HK-2 (cell line): ENCODE data around the gene ARHGEF28.
A peak's percentile ranks its signal among the peaks of the same experiment; 100 is the strongest.

ENCODE experiments used
- DNase-seq: peaks from one replicate; pipeline ENCODE4 v3.0.0-alpha.2; 2018; ENCODE audit not compliant: unreplicated experiment

Gene ARHGEF28, protein sequence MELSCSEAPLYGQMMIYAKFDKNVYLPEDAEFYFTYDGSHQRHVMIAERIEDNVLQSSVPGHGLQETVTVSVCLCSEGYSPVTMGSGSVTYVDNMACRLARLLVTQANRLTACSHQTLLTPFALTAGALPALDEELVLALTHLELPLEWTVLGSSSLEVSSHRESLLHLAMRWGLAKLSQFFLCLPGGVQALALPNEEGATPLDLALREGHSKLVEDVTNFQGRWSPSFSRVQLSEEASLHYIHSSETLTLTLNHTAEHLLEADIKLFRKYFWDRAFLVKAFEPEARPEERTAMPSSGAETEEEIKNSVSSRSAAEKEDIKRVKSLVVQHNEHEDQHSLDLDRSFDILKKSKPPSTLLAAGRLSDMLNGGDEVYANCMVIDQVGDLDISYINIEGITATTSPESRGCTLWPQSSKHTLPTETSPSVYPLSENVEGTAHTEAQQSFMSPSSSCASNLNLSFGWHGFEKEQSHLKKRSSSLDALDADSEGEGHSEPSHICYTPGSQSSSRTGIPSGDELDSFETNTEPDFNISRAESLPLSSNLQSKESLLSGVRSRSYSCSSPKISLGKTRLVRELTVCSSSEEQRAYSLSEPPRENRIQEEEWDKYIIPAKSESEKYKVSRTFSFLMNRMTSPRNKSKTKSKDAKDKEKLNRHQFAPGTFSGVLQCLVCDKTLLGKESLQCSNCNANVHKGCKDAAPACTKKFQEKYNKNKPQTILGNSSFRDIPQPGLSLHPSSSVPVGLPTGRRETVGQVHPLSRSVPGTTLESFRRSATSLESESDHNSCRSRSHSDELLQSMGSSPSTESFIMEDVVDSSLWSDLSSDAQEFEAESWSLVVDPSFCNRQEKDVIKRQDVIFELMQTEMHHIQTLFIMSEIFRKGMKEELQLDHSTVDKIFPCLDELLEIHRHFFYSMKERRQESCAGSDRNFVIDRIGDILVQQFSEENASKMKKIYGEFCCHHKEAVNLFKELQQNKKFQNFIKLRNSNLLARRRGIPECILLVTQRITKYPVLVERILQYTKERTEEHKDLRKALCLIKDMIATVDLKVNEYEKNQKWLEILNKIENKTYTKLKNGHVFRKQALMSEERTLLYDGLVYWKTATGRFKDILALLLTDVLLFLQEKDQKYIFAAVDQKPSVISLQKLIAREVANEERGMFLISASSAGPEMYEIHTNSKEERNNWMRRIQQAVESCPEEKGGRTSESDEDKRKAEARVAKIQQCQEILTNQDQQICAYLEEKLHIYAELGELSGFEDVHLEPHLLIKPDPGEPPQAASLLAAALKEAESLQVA (N-terminal part only)

DNA sequence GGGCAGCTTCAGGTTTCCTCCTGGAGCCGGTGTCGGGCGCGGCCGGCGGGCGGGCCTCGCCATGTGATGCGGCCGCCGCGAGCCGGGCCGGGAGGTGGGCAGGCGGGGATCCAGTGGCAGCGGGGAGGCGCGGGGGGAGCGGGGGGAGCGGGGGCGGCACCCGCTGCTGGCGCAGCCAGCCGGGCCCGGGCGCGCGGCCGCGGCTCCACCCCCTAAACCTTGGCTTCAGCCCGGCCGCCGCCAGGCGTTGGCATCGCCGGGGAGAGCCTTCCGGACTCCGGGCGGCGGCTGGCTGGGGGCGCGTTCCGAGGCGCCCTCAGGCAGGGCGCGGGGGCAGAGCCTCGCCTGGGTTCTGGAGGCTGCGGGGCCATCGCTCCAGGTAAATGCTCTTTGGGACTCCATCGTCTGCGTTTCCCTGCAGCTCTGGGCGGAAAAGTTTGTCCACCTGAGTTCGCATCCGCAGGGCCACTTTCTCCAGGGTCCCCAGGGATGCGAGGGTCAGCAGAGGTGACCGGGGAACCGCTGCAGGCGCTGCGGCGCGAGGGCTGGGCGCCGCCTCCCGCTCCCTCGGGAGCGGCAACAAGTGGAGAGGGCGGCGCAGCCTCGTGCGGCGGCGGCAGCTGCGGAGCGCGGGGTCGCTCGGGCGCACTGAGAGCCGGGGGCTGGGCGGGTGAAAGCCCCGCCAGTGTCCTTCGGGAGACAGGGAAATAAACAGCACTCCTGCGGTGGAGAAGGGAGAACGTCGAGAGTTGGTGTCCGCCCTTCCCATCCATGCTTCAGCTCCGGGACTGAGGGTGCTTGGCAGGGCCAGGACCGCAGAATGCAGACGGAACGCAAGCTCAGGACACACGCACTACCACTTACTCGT, at the start of gene ARHGEF28:
Gene ARHGEF28 (plus strand): TSS at position 253 of the 868 bp plus-strand sequence. CDS start 58,656 bp downstream, outside the sequence.
- peak; percentile 76 for DNase-seq

GRCh38 chr5:73582285-73583145, 43.5 kb upstream of the ARHGEF28 start:
- DNase-seq = no peak

GRCh38 chr5:73587923-73588322, 38.1 kb upstream of the ARHGEF28 start:
- no peak for DNase-seq

- peak; percentile 13 for DNase-seq
Measured at GRCh38 chr5:73591102-73591695, 34.8 kb upstream of the ARHGEF28 start.

GRCh38 chr5:73591698-73592501, 34.1 kb upstream of the ARHGEF28 start:
- DNase-seq = peak; percentile 36

DNA sequence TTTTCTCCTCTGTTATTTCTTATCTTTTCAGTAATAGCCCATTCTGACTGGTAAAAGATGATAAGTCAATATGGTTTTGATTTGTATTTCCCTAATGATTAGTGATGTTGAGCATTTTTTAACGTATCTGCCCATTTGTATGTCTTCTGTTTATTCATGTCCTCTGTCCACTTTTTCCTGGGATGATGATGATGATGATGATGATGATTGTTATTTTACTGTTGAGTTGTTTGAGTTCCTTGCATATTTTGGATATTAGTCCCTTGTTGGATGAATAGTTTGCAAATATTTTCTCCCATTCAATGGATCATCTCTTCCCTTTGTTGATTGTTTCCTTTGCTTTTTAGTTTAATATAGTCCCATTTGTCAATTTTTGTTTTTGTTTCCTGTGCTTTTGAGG, 33.4 kb upstream of the ARHGEF28 start:
- no peak for DNase-seq

DNA sequence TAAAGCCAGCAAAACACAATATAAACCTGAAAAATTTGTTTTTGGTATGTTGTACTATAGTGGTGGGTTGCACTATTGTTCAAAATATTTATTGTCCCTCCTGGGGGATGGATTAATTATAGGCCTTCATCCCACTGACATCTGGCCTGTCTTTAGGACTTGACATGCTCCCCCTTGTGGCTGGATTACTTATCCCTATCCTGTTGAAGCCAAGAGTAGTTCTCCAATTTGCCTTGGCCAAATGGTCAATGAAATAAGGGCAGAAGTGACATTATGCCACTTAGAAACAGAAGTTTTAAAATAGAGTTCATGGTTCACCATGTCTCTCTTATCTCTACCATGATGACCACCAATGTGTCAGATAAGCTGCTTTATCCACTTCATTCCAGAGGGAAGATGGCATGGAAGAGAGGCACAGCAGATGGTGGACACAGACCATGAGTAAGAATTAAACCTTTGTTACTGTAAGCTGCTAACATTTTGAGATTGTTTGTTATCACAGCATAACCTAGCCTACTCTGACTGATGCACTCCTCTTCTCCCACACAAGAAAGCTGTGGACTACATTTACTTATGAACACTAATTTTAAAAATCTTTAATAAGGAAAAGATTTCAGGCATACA, 29.2 kb upstream of the ARHGEF28 start:
- no peak for DNase-seq

GRCh38 chr5:73599380-73599779, 26.6 kb upstream of the ARHGEF28 start:
- DNase-seq = no peak

DNA sequence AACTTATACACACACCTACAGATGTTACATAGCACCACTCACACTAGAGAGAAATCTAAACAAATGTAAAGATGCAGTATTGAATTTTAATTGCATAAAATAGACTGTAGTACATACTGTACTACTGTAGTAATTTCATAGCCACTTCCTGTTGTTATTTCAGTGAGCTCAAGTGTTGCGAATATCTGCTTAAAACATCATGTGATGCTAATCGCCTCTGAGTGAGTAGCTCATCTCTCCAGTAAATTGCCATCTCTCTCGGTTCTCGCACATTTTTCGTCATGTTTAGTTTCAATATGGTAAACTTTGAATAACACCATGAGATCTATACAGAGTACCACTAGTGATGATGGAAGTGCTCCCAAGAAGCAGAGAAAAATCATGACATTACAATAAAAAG, 22.0 kb upstream of the ARHGEF28 start:
- no peak for DNase-seq

DNA sequence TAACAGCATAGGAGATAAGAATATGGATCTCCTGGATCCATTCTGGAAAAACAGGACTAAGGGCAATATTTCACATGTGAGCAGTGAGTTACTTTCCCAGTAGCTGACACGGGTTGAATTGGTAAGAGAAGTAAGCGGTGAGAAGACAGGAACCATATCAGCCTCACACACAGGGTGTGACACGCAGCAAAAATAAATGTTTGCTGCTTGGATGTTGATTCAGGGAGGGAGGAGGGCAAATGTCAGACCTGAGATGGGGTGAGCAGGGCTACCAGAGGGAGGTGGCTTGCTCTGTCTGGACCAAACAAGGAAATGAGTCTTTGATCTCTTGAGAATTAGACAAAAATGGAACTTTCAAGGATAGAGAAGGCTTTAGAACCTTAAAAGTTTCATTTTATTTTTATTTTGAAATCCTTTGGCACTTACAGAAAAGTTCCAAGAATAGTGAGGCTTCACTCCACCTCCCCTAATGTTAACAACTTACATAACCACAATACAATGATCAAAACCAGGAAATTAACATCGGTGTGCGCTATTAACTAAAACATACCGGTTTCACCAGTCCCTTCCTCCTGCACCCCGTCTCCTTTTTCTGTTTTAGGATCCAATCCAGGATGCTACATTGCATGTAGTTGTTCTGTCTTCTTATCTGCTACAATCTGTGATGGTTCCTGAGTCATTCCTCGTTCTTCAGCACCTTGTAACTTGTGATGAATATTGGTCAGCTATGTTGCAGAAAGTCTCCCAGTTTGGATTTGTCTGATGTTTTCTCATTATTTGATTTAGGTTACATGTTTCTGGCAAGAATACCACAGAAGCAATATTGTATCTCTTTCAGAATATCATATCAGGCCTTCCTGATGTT, 20.5 kb upstream of the ARHGEF28 start:
- DNase-seq = no peak

DNA sequence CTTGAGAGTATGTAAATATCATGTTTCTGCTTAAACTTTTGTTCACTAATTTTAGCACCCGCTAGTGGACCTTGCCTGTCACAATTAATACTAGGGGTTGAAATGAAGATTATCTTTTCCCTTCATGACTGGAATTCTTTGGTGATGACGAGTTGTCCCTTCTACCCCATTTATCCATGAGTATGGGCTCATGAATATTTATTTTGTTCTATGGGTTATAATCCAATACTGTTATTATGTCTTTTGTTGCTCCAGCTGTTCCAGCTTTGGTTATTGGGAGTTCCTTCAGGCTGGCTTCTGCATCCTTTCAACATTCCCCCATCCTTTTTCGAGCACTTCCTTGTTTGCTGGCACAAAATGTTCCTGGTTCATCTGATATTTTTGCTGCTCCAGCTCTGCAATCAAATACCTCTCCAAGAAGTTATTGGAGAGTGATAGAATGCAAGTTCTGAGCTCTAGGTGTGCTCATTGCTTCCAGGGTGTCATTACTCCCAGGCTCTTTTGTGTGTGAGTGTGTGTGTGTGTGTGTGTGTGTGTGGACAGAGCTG, 19.7 kb upstream of the ARHGEF28 start:
- no peak for DNase-seq

DNA sequence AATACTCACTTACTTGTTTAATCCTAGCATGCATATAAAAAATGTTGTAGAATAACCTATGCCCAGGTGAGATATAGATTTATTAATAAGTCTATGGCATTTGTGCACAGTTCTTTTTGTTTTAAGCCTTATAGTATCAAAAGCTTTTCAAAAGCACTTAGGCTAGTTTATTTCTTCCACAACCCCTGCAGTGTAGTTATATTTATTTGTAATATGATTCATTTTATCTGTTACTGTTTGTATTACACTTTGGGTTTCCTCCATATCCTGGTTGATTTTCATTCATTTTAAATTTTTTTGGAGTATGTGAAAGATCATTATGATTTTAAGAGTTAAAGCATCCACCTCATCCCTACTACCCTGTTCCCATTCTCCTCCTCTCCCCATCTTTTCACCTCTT, 18.8 kb upstream of the ARHGEF28 start:
- DNase-seq = no peak

GRCh38 chr5:73612799-73613198, 13.2 kb upstream of the ARHGEF28 start:
- DNase-seq = no peak

- DNase-seq = peak; percentile 8
Measured at GRCh38 chr5:73615085-73615484, 10.9 kb upstream of the ARHGEF28 start.

GRCh38 chr5:73615947-73616346, 10.0 kb upstream of the ARHGEF28 start:
- no peak for DNase-seq

DNA sequence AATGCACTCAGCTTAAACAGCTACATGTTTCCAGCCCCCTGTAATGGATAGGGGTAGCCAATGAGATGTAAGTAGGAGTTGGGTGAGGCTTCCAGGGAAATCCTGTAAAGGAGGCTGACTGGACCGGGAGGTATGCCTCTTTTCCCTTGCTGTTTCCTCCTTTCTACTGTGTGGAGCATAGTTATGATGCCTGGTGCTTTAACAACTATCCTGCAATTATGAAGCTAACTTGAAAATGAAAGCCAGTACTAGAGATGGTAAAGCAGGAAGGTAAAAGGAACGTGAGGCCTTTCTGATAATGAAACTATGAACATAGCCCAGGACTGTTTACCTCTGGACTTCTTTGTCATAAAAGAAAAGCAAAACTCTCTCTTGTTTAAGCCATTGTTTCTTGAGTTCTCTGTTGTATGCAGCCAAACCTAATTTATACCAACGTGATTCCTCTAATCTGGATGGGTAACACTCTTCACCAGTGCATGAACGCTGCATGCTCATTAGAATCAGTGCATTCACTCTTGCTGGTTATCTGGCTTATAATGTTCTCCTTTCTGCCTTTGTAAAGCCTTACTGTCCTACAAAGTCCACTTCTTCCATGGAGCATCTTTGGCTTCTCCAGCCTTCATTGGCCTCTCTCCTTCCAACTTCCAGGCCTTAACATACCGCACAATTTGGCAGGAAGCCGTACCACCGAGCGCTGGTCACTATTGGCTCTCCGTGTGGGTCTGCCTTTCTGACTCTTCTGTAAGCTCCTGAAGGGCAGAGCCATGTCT, 8.3 kb upstream of the ARHGEF28 start:
- DNase-seq = no peak
